Stimulated activated CD8-positive, alpha-beta memory T cell treated with anti-CD3 and anti-CD28 coated beads, Interleukin-4, amount 100 ng/mL, for 48 hours (primary cell): ENCODE data around the gene ENTPD2.
"Not testable (repeated sequence)": the region's sequence is repeated elsewhere in the genome, so short reads cannot be mapped to it uniquely, and the experiment has no call there.

Experiments used
- DNase-seq: peaks from one replicate; pipeline ENCODE4 v3.0.0-alpha.2; 2020

ENTPD2 gene

GRCh38 chr9:137044037-137044436, 9.8 kb downstream of the ENTPD2 start:
- DNase-seq: no peak

GRCh38 chr9:137042751-137043727, 10.8 kb downstream of the ENTPD2 start:
- DNase-seq: no peak

GRCh38 chr9:137041124-137041523, 12.7 kb downstream of the ENTPD2 start:
- DNase-seq: no peak

- no peak for DNase-seq
Observed at GRCh38 chr9:137040568-137040967, 13.3 kb downstream of the ENTPD2 start.

GRCh38 chr9:137039611-137040366, 14.1 kb downstream of the ENTPD2 start:
- DNase-seq: no peak

GRCh38 chr9:137038916-137039315, 14.9 kb downstream of the ENTPD2 start:
- DNase-seq: no peak

- no peak for DNase-seq
Observed at GRCh38 chr9:137037483-137037882, 16.4 kb downstream of the ENTPD2 start.

GRCh38 chr9:137037035-137037434, 16.8 kb downstream of the ENTPD2 start:
- no peak for DNase-seq

- DNase-seq: no peak
Observed at GRCh38 chr9:137035937-137036336, 17.9 kb downstream of the ENTPD2 start.

GRCh38 chr9:137035507-137035834, 18.4 kb downstream of the ENTPD2 start:
- no peak for DNase-seq

GRCh38 chr9:137034709-137035506, 19.0 kb downstream of the ENTPD2 start:
- peak; percentile 94 for DNase-seq

- no peak for DNase-seq
Observed at GRCh38 chr9:137034039-137034708, 19.7 kb downstream of the ENTPD2 start.

- DNase-seq: not testable (repeated sequence)
Observed at GRCh38 chr9:137033481-137033880, 20.4 kb downstream of the ENTPD2 start.

GRCh38 chr9:137032858-137033257, 21.0 kb downstream of the ENTPD2 start:
- no peak for DNase-seq

- peak; percentile 68 for DNase-seq
Observed at GRCh38 chr9:137031904-137032640, 21.8 kb downstream of the ENTPD2 start, which contains the start of gene FUT7. TSS of gene FUT7 (minus strand) at chr9:137032088. CDS start at chr9:137031991, 97 bp downstream.

- peak; percentile 73 for DNase-seq
Observed at GRCh38 chr9:137030538-137031527, 23.0 kb downstream of the ENTPD2 start.

GRCh38 chr9:137030006-137030405, 23.9 kb downstream of the ENTPD2 start:
- DNase-seq: no peak

- DNase-seq: peak; percentile 91
Observed at GRCh38 chr9:137029058-137029936, 24.6 kb downstream of the ENTPD2 start.
